Dendritic cell treated with granulocyte-macrophage colony-stimulating factor and Interleukin-4, amounts not matched to agents 40 ng/mL and 50 ng/mL, for 4 days (primary cell): ENCODE data around the gene TRAK1.
A peak's percentile ranks its signal among the peaks of the same experiment; 100 is the strongest.

Experiments used
- H3K27ac Mint-ChIP-seq: one replicate; pipeline ENCODE4 v1.8.0; 2022; ENCODE audit warnings: mild to moderate bottlenecking, mixed read lengths
- H3K27me3 Mint-ChIP-seq: one replicate; pipeline ENCODE4 v1.8.0; 2022; ENCODE audit warnings: mild to moderate bottlenecking, mixed read lengths
- H3K36me3 Mint-ChIP-seq: one replicate; pipeline ENCODE4 v1.8.0; 2022; ENCODE audit warnings: low read depth, mixed read lengths
- H3K4me1 Mint-ChIP-seq: one replicate; pipeline ENCODE4 v1.8.0; 2022; ENCODE audit warnings: low read depth, mixed read lengths
- H3K4me3 Mint-ChIP-seq: one replicate; pipeline ENCODE4 v1.8.0; 2022; ENCODE audit warnings: mild to moderate bottlenecking, moderate library complexity, mixed read lengths
- H3K9me3 Mint-ChIP-seq: one replicate; pipeline ENCODE4 v1.8.0; 2022; ENCODE audit warnings: mixed read lengths
- intact Hi-C: fragments of 100-400 bp; cut with micrococcal nuclease; formaldehyde crosslinking; loops from one replicate; pipeline ENCODE4 v1.15.0; 2022

TRAK1 gene

GRCh38 chr3:42057561-42058211, 33.5 kb upstream of the TRAK1 start:
- Mint-ChIP-seq H3K36me3 (peaks cover 9% of the 10 kb centered on the region), H3K4me3 (no peak overlapping the region)
- intact Hi-C loops = no loop called here

DNA sequence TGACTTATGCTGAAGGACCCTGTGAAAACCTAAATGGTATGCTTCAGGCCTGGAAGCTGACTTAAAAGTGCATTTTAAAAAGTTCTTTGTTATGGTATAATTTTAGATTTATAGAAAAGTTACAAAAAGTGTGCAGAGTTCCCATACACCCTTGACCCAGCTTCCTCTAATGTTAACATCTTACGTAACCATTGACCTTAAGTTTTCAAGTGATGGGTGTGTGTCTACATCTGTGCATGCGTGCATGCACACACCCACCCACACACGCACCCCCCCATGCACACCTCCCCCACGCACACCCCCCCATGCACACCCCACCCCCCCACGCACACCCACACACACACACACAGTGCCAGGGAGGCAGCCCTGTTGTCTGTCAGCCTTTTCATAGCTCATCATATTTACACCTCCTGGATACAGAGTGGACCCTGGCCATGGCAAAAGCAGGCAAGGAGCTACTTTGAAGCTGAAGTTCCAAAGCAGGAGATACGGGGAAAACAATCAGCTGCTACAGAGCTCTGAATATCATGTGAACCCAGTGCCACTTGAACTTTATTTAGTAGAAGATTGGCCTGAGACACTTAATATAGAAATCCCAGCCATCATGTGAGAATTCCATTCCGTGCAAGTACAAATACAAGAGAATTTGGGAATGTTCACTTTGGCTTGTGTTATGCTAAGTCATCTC, 30.0 kb upstream of the TRAK1 start:
- peaks cover 46% of the 10 kb centered on the region for H3K4me1 Mint-ChIP-seq
- H3K27ac Mint-ChIP-seq = no peak overlapping the region
- intact Hi-C loops = no loop called here

More at GRCh38 chr3:42057561-42058211, 33.5 kb upstream of the TRAK1 start:
- Mint-ChIP-seq H3K9me3 (no peaks in the 10 kb centered on the region), H3K27me3 (no peaks in the 10 kb centered on the region), H3K4me1 (peaks cover 52% of the 10 kb centered on the region), H3K27ac (no peak overlapping the region)

DNA sequence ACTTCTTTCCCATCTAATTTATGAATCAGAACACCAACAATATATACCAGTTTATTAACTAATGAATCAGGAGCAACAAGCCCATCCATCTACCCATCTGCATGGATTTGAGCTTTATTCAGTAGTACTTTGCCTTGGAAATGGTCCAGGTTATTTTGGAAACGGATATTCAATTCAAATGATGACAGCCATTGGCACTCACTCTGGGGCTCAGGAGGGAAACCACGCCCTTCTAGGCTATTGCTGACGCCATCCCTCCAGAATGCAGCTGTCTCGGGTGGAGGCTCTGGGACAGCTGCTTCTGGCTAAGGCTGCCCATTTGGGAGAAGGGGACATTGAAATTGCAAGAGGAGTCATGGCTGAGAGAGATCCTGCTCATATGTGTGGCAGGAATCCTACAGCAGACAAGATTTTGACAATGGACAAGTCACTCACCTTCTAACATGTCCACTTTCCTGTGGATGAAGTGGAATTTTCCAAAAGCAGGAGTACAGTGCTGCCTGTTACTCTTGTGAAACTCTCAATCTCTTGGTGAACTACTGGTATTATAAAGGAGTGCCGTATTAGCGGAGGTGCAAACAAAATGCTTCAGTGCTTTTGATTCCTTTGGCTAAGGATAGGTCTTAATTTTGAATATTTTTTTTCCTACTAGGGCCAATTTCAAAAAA, 29.3 kb upstream of the TRAK1 start:
- Mint-ChIP-seq H3K36me3 (no peaks in the 10 kb centered on the region), H3K27me3 (no peaks in the 10 kb centered on the region), H3K27ac (no peak overlapping the region), H3K4me1 (peaks cover 53% of the 10 kb centered on the region), H3K4me3 (no peak overlapping the region), H3K9me3 (no peaks in the 10 kb centered on the region)
- intact Hi-C loops = no loop called here

More for the DNA sequence above, 30.0 kb upstream of the TRAK1 start:
- no peak overlapping the region for H3K4me3 Mint-ChIP-seq
- no peaks in the 10 kb centered on the region for H3K27me3 Mint-ChIP-seq
- no peaks in the 10 kb centered on the region for H3K36me3 Mint-ChIP-seq
- no peaks in the 10 kb centered on the region for H3K9me3 Mint-ChIP-seq

GRCh38 chr3:42062464-42062863, 28.7 kb upstream of the TRAK1 start:
- Mint-ChIP-seq H3K27me3 (no peaks in the 10 kb centered on the region), H3K27ac (peak overlapping the region; percentile 25), H3K4me3 (no peak overlapping the region), H3K9me3 (no peaks in the 10 kb centered on the region), H3K4me1 (peaks cover 52% of the 10 kb centered on the region), H3K36me3 (no peaks in the 10 kb centered on the region)
- intact Hi-C loops = no loop called here

DNA sequence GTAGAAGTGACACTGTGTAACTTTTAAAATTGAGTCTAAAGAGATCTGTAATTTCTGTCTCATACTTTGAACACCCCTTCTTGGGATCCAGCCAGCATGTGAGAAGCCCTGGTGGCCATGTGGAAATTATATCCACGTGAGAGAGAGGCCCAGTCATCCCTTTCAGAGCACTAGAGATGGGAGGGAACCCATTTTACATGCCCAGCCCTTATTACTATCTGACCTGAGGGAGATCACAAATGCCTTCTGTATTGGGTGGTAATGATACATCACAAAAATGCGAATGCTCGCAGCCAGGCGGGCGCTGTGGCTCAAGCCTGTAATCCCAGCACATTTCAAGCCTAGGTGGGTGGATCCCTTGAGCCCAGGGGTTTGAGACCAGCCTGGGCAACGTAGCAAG, 27.3 kb upstream of the TRAK1 start:
- no peaks in the 10 kb centered on the region for H3K9me3 Mint-ChIP-seq
- H3K4me3 Mint-ChIP-seq = no peak overlapping the region
- intact Hi-C loops = no loop called here
- H3K27ac Mint-ChIP-seq = no peak overlapping the region
- H3K27me3 Mint-ChIP-seq = no peaks in the 10 kb centered on the region
- peaks cover 58% of the 10 kb centered on the region for H3K4me1 Mint-ChIP-seq
- no peaks in the 10 kb centered on the region for H3K36me3 Mint-ChIP-seq

DNA sequence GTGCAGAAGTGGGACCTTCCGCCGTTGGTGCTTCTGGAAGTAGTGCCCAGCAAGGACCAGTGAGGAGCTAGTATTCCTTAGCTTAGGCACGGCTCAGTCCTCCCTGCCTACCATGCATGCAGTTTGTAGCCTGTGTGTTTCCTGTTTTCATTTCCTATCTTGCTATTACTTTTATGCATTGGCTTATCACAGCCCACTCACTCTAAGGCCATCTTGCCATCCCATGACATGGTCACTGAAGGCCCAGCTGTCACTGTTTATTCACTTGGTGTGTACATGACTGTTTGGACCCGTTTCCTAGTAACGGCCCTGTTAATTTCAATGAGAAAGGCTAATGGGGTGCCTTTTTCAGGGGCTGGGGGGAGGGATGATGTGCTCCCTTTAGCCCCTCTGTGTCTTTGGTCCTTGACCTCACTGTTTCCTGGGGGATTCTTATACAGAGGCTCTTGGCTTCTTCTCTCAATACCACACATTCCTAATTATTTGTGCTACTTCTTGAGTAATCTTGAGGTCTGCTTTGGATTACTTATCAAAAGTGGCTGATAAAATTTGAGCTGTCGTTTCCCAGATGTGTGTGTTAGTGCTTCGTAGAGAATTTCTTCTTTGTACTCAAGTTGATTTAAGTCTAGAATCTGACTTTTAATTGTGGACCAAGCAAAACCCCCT, 24.5 kb upstream of the TRAK1 start:
- peak overlapping the region; percentile 86 for H3K27ac Mint-ChIP-seq

DNA sequence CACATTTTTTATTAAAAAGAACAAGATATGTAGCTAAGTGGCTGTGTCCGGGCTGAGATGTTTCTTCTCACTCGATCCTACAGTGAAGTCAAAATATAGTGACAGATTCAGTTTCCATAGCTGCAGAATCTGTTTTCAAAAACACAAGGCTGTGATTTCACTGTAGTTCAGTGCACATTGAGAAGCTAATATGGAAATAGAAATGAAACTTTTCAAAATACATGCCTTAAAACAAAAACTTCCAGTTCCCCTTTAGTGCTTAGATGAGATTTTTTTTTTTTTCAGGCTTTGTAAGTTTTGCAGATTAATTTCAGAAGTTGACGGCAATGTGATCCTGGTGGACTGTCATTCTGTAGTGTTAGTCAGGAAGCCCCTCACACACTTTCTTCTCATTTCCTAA, 23.8 kb upstream of the TRAK1 start:
- intact Hi-C loops = loop anchor here (1.0 to 5.0 kb wide), 2 partner anchors 40 to 54 kb away; no protein-coding TSS in a partner anchor
- H3K27ac Mint-ChIP-seq = peak overlapping the region; percentile 86
- no peaks in the 10 kb centered on the region for H3K36me3 Mint-ChIP-seq
- H3K4me3 Mint-ChIP-seq = no peak overlapping the region
- peaks cover 58% of the 10 kb centered on the region for H3K4me1 Mint-ChIP-seq
- H3K27me3 Mint-ChIP-seq = no peaks in the 10 kb centered on the region
- no peaks in the 10 kb centered on the region for H3K9me3 Mint-ChIP-seq

More for the DNA sequence above, 24.5 kb upstream of the TRAK1 start:
- Mint-ChIP-seq H3K4me3 (peak overlapping the region; percentile 2), H3K4me1 (peaks cover 58% of the 10 kb centered on the region), H3K36me3 (no peaks in the 10 kb centered on the region), H3K27me3 (no peaks in the 10 kb centered on the region), H3K9me3 (no peaks in the 10 kb centered on the region)
- intact Hi-C loops = loop anchor here (1.0 to 5.0 kb wide), 2 partner anchors 39 to 53 kb away; no protein-coding TSS in a partner anchor

GRCh38 chr3:42068303-42069088, 22.7 kb upstream of the TRAK1 start:
- peaks cover 66% of the 10 kb centered on the region for H3K4me1 Mint-ChIP-seq
- intact Hi-C loops = loop anchor here (5.0 kb wide), 1 partner anchor 41 kb away; no protein-coding TSS in a partner anchor
- H3K4me3 Mint-ChIP-seq = no peak overlapping the region
- H3K27me3 Mint-ChIP-seq = no peaks in the 10 kb centered on the region
- no peaks in the 10 kb centered on the region for H3K9me3 Mint-ChIP-seq
- peak overlapping the region; percentile 86 for H3K27ac Mint-ChIP-seq
- no peaks in the 10 kb centered on the region for H3K36me3 Mint-ChIP-seq

DNA sequence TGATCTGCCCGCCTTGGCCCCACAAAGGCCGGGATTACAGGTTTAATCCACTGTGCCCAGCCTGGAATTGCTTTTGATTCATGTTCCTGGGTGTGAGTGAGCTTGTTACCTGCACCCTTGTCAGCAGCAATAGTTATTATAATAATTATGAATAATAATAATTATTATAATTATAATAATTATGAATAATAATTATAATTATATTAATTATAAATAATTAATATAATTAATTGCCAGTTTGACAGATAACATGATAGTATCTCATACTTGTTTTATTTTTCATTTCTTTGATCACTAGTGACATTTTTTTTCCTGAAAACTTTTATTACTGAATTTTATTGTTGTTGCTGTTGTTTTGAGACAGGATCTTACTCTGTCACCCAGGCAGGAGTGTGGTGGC, 21.1 kb upstream of the TRAK1 start:
- intact Hi-C loops = no loop called here
- Mint-ChIP-seq H3K36me3 (no peaks in the 10 kb centered on the region), H3K27me3 (no peaks in the 10 kb centered on the region), H3K4me3 (no peak overlapping the region), H3K9me3 (no peaks in the 10 kb centered on the region), H3K27ac (no peak overlapping the region), H3K4me1 (peaks cover 81% of the 10 kb centered on the region)

GRCh38 chr3:42070524-42070923, 20.6 kb upstream of the TRAK1 start:
- no peak overlapping the region for H3K27ac Mint-ChIP-seq
- H3K4me1 Mint-ChIP-seq = peaks cover 81% of the 10 kb centered on the region
- no peaks in the 10 kb centered on the region for H3K36me3 Mint-ChIP-seq
- no peak overlapping the region for H3K4me3 Mint-ChIP-seq
- no peaks in the 10 kb centered on the region for H3K27me3 Mint-ChIP-seq
- H3K9me3 Mint-ChIP-seq = no peaks in the 10 kb centered on the region
- intact Hi-C loops = no loop called here

DNA sequence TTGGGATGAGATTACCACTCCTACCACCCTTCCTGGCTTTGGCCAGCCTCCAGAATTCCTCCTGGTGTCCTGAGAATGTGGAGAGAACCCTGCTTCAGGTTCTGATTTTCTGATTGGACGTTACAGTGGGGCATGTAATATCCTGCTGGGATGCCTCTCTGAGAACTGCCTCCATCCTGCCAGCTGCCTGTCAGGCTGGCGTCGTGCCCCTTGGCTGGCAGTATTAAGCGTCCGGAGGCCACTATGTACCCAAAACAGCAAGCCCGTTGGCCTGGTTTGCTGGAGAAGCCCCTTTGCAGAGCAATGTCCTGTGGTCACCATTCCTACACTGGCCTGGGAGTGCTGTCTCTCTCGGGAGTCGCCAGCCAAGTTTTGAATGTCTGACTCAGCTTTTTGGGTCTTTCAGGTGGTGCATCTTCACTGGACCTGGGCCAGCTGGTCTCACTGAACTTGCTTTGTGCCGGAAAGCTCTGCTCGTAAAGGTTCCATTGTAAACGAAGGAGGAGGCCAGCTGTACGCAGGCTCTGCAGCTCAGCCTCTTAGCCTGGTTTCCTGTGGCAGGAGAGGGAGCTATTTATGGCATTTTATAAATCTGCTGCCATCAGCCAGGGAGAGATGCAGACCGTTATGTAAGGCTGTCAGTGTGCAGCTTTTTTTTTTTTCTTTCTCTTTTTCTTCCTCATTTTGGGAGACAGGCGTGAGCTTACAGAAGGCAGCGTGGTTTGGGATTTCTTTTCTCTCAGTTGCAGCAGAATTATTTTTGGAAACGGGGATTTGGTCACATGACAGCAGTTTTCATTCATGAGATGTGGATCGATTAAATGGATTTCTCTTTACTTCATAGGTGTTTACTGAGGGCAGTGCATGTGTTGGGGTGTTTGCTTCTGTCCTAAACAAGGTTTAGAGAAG, 19.0 kb upstream of the TRAK1 start:
- H3K36me3 Mint-ChIP-seq = no peaks in the 10 kb centered on the region
- H3K27ac Mint-ChIP-seq = peak overlapping the region; percentile 47
- H3K27me3 Mint-ChIP-seq = no peaks in the 10 kb centered on the region
- H3K4me1 Mint-ChIP-seq = peaks cover 68% of the 10 kb centered on the region
- no peaks in the 10 kb centered on the region for H3K9me3 Mint-ChIP-seq
- peak overlapping the region; percentile 45 for H3K4me3 Mint-ChIP-seq
- intact Hi-C loops = no loop called here

GRCh38 chr3:42072831-42073301, 18.3 kb upstream of the TRAK1 start:
- Mint-ChIP-seq H3K27ac (peak overlapping the region; percentile 47), H3K9me3 (no peaks in the 10 kb centered on the region), H3K36me3 (no peaks in the 10 kb centered on the region), H3K4me1 (peaks cover 69% of the 10 kb centered on the region), H3K4me3 (no peak overlapping the region), H3K27me3 (no peaks in the 10 kb centered on the region)
- intact Hi-C loops = no loop called here
